GM21528 (cell line): ENCODE data around the gene GMPPA.

ENCODE experiments used
- ATAC-seq: cut with Tn5 transposase; IDR thresholded peaks from one replicate; pipeline ENCODE4 v1.9.1; 2021; ENCODE audit warnings: mild to moderate bottlenecking, moderate library complexity; ENCODE audit not compliant: unreplicated experiment, low FRiP score

Gene GMPPA

GRCh38 chr2:219517954-219518778 is 19.5 kb downstream of the GMPPA start:
- no peak for ATAC-seq

DNA sequence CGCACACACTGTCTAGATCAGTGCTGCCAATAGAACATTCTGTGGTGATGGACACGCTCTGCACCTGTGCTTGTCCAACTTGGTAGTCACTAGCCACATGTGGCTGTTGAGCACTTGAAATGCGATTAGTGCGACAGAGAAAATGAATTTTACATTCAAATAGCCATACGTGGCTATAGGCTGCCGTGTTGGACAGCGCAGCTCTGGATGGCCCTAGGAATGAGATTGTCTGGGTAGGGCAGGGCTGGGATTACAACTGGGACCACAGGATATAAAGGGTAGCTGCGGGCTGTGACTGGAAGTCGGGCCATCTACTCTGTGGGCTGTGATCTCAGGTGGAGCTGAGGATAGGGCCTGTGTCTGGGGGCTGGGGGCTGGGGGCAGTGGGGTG is 20.8 kb downstream of the GMPPA start:
- ATAC-seq, result no peak

DNA sequence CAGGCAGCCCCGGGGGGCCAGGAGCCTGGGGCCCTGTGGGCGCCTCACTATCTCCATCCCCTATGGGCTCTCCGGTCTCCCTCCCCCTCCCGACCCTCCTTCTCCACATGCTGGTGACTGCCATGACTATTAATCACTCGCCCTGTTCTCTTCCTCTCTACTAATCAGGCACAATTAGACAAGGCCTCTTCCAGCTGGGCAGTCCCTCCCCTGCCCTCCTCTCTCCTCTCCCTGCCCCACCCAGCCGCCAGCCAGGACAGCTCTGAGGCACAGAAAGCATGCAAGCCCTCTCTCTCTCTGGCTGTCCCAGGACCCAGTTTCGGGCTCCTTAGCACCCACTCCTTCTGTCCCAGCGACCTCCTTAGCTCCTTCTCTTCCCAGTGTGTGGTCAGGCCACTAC is 21.4 kb downstream of the GMPPA start:
- ATAC-seq, result no peak

DNA sequence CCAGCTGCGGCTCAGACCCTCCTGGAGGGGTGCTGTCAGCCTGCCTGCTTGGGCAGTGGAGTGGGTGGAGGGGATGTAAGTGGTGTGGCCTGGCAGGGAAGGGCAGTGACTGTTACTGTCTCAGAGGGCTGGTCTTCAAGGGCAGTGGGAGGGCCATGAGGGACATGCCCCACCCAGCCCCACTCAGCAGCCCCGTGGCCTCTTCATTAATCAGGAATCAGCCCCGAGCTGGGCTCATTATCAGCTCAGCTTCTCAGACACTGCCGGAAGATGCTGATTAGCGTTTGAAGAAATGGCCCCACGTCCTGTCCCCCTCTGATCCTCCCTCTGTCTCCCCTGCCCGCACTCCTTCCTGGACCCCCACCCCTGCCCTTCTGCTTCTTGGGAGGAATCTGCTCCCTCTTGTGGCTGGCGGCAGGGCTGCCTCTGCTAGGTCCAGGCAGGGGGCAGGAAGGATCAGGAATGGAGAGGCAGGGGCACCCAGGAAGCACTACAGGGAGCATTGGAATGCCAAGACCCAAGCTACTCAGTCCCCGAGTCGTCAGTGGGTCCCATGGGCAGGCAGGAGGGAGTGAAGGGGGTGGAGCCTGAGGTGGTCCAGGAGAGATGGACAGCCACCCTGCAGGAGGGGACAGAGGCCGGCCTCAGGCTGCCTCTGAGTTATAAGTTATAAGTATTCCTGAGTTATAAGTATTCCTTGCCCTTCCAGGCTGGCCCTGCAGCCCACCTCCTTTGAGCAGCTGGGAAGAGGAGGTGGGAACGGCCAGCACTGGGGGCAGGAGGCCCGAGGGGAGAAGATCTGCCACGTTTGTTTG is 22.6 kb downstream of the GMPPA start:
- no peak for ATAC-seq

DNA sequence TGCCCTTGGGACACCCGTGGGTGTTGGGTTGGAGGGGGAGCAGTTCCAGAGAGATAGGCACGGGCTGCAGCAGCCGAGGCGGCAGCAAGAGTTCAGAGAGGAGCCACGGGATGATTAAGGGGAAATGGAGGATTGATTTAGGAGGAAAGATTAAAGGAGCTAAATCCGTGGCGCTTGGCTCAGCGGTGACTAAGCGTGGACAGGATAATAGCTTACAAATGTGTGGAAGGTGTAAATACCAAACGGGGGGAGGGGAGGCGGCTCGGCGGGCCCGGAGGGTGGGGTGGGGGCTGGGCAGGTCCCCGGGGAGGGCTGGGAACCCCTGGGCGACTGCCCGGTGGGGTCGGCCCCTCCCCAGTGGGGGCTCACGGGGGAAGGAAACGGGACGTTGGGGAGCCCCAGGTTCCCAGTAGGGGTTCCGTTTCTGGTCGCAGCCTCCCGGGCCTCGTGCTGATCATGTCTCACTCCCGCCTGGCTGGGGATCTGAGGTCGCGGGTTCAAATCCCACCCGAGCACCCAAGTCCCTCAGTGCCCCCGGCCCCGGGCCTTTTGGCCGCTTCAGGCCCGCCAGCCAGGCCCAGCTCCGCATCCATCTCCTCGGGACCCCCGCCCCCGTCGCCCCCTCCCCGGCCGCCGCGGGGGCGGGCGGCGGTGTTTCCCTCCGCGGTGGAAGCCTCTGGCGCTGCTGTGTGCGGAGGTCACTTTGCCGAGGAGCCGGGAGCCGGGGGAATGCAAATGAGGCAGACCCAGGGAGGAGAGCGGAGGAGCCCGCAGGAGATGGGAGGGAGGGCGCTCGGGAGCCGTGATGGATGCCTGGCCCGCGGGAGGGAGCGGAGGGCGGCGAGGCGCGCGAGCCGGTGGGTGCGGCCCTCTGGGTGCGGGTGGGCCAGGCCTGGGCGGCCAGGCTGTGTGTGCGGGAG is 23.7 kb downstream of the GMPPA start:
- no peak for ATAC-seq

GRCh38 chr2:219523031-219523671 is 24.5 kb downstream of the GMPPA start:
- no peak for ATAC-seq

- ATAC-seq, result no peak
These were observed 26.1 kb downstream of the GMPPA start for GRCh38 chr2:219524817-219525216.

DNA sequence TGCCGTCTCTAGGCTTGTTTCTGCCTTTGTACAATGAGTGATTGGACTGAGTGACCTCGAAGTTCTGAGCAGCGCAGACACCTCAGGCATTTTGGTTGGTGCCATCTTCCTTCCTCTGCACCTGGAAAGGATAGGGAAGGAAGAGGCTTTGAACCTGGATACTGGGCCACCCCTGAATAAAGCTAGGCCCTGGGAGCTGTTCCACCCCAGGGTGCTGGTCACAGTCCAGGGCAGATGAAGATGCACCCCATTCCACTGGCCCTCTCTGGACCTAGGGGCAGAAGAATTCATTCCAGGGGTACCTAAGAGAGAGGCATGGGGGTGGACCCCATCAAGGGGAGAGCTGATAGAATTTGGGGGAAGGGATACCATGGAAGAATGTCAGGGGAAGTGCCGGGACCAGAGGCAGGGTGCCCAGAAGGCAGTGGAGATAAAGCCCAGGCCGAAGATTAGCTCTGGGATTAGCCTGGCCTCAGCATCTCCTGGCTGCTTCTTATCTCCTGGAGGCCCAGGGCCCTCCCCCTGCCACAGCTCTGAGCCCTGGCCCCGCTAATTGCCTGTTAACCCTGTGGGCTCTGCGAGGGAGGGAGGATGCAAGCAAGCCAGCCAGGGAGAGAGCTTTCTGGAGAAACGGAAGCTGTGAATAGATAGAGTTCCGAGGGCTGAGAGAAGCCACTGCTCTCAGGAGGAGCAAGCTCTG is 27.0 kb downstream of the GMPPA start:
- ATAC-seq, result no peak

GRCh38 chr2:219526320-219527075 is 27.8 kb downstream of the GMPPA start:
- no peak for ATAC-seq

GRCh38 chr2:219527076-219527394 is 28.3 kb downstream of the GMPPA start:
- no peak for ATAC-seq

GRCh38 chr2:219527472-219527871 is 28.8 kb downstream of the GMPPA start:
- ATAC-seq, result no peak

GRCh38 chr2:219530048-219530963 is 31.6 kb downstream of the GMPPA start:
- ATAC-seq, result peak; percentile 67

DNA sequence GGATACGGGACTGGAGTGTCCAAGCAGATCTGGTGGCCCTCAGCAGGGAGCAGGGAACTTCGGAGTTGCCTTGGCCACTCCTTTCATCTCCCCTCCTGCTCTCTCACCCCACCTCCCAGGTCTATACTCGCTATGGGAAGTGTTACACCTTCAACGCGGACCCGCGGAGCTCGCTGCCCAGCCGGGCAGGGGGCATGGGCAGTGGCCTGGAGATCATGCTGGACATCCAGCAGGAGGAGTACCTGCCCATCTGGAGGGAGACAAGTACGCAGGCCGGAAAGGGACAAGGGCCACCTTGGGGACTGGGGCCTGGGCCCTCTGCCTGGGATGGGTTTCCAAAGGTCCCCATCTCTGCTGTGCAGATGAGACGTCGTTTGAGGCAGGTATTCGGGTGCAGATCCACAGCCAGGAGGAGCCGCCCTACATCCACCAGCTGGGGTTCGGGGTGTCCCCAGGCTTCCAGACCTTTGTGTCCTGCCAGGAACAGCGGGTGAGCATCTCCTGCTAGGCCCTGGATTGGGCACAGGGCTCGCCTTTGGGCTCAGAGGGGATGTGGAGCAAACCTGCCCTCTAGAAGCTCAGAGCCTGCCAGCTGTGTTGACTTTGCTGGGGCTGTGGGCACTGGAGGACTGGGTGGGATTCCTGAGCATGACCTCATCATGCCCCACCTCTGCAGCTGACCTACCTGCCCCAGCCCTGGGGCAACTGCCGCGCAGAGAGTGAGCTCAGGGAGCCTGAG is 33.1 kb downstream of the GMPPA start:
- ATAC-seq, result no peak

DNA sequence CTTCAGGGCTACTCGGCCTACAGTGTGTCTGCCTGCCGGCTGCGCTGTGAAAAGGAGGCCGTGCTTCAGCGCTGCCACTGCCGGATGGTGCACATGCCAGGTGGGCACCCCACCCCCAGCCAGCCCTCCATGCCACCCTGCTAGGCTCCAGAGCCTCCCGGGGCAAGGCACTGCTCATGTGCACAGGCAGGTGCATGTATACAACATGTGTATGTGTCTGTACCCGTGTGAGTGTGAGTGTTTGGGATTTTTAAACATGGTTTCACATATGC is 33.6 kb downstream of the GMPPA start:
- no peak for ATAC-seq

DNA sequence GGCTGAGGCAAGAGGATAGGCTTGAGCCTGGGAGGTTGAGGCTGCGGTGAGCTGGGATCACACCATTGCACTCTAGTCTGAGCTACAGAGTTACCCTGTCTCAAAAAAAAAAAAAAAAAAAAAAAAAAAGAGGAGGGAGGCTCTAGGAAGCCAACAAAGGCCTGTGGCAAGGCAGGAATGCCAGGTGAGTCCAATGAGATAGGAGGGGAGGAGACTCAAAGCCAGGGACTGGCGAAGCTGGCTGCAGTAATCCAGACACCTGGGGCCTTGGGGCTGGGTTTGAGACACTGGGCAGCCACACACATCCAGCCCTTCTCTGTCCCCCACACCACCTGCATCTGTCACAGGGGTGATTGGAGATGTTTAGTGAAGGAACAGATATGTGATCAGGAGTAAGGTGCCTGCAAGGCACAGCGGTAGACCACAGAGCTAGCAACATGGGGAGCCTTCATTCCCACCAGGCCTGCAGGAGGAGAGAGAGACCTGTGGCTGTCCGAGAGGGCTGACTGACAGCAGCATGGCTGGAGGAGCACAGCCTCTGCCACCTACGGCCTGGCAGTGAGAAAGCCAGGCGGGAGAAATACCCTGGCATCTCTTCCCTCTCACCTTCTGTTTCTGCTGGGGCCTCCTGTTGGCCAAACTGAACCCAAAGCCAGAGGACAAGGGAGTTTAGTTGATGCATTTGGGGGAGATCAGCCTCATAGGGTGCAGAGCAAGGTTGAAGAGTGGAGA is 35.4 kb downstream of the GMPPA start:
- ATAC-seq, result no peak

GRCh38 chr2:219536425-219536824 is 37.7 kb downstream of the GMPPA start:
- ATAC-seq, result no peak

GRCh38 chr2:219536967-219537366 is 38.3 kb downstream of the GMPPA start:
- ATAC-seq, result no peak
